ENCODE data around the gene WDR76.

The WDR76 gene

GRCh38 chr15:43878446-43878845 is 51.6 kb downstream of the WDR76 start:
- DNase-seq (ENCODE audit: low spot score), result no peak

GRCh38 chr15:43879386-43880355 is 52.9 kb downstream of the WDR76 start:
- no peak for DNase-seq (ENCODE audit: low spot score)

DNA sequence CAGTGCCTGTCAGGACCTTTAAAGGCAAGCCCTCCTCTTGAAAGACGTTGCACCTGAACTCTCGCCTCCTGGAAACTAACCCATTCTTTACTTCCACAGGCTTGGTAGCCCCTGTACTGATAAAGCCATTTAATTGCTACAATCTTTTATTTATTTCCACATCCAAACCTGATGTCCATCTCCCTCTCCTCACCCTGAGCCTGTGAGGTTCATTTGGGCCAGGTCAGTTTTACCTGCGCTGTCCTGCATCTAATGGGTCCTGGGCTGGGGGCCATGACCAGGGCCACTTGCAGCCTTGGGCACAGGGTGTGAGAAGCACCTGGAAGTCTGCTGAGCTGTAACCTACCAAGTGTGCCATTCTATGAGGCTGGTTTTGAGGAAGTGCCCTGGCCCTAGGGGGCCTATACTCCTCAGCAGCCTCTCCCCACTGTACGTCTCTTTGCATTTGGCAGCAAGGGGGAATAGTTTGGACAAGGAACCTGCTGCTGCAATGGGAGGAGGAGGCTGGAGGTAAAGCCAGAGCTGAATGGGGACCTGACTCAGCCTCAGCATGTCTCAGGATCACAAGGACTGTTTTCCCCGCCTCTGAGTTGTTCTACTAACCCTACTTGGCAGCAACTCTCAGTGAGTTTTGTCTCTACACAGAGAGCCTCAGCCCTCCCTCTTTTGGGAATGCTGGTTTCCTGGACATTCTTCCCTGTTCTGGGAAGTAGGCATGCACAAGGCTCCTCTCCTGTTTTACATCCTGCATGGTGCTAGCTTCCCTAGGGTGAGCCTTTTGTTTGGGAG is 53.8 kb downstream of the WDR76 start:
- DNase-seq (ENCODE audit: low spot score), result no peak

DNA sequence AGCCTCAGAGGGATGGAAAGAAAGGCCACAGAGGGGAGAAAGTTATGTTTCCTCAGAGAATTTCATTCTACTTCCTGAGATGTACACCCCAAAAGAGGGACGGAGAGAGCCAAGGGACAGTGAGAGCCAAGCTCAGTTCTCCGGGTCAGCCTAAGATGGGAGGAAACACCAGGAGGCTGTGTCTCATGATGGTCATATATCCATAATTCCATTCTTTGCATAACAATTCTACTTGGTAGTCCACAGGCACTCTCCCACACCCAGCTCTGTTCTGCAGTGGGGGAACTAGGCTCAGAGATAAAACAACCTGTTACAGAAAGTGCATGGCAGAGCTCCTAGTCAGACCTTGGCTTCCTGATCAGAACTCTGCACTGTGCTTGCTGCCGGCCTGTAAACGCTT is 54.4 kb downstream of the WDR76 start:
- DNase-seq (ENCODE audit: low spot score), result no peak

GRCh38 chr15:43881944-43882343 is 55.1 kb downstream of the WDR76 start:
- DNase-seq (ENCODE audit: low spot score), result no peak

DNA sequence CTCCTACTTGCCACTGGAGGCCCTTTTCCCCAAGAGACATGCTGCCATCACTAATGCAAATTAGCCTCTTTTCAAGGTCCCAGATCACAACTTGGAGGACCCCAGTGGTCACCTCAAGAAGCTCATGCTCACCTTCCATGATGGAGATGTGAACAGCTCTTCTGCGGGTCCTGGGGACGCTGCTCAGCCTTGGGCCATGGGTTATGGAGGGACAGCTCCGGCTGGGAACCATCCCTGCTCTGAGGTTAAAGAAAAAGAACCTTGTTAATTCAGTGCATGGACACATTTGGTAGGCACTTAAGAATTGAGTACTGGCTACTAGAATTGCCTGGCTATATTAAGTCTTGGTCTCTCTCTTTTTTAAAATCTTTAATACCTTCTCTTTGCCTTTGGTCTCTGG is 56.8 kb downstream of the WDR76 start:
- DNase-seq (ENCODE audit: low spot score), result no peak

DNA sequence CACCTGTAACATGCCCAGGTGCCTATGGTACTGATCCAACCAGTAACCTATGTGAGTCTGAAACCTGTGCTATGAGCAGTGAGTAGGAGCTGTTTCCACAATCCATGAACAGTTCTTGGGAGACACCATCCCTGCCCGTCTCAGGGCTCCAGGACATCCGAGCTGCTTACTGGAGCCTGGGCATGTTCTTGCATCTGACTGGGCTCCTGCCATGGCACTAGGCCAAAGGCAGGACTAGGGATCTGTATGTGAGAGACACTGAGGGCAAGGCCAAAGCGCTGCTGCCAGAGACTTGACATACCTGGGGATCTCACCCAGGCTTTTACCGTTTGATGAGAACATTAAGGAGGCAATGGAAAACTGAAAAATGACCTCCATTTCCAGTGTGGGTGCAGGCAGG is 59.8 kb downstream of the WDR76 start:
- DNase-seq (ENCODE audit: low spot score), result no peak

- DNase-seq (ENCODE audit: low spot score), result no peak
Measured at GRCh38 chr15:43887901-43888300, 61.1 kb downstream of the WDR76 start.

DNA sequence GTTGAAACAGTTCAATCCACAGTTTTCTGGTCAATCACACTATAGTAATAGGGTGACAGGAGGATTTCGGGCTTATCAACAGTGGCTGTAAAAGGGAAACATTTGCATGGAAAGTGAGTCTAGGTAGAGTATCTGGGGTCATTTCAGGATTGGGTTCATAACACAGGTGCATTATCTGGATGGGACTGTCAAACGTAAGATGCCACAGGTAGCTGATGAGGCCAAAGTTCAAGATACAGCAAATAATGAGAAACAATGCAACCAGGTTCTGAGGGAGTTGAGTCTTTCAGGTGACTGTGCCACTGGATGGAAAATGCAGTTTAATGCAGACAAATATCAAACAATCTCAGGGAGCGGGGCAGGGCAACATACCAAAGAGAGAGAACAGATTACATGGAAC is 62.2 kb downstream of the WDR76 start:
- DNase-seq (ENCODE audit: low spot score), result no peak

DNA sequence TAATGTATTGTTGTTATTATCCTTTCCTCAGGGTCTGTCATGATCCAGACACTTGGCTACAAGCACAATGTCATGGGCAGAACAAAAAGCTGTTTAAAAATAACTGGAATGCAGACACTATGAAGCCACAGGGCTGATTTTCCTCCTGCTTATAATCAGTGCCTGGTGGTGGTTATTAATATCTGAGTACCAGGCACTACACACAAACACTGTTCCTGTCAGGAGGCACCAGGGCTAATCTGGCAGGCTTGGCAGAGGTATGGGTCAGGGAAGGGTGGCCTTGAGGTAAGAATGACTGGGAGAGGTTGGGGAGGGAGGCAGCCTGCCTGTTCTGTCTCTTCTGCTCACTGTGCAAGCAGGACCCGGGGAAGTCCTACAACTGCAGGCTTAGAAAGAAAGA is 67.2 kb downstream of the WDR76 start:
- no peak for DNase-seq (ENCODE audit: low spot score)

- no peak for DNase-seq (ENCODE audit: low spot score)
Measured at GRCh38 chr15:43895586-43895985, 68.8 kb downstream of the WDR76 start.

- DNase-seq (ENCODE audit: low spot score), result no peak
Measured at GRCh38 chr15:43896543-43896942, 69.7 kb downstream of the WDR76 start.

DNA sequence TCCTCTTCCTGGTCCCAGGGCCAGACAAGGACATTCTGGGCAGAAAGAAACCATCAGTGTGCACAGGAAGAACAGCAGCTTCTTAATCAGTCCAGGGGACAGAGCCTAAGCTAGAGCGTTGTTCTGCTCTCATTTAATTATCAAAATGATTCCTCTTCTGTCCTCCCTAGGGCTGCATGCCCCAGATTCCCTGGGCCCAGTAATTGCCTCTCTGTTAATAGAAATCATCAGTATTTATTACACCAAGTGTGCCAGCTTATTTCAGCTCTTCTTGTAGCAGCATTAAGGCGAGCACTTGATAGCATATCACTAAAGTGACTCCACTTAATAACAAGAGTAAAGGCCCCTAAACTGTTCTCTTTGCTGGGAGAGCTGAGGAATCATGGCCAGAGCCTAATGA is 72.1 kb downstream of the WDR76 start:
- DNase-seq (ENCODE audit: low spot score), result no peak

- DNase-seq (ENCODE audit: low spot score), result no peak
Measured at GRCh38 chr15:43899928-43900327, 73.1 kb downstream of the WDR76 start.

DNA sequence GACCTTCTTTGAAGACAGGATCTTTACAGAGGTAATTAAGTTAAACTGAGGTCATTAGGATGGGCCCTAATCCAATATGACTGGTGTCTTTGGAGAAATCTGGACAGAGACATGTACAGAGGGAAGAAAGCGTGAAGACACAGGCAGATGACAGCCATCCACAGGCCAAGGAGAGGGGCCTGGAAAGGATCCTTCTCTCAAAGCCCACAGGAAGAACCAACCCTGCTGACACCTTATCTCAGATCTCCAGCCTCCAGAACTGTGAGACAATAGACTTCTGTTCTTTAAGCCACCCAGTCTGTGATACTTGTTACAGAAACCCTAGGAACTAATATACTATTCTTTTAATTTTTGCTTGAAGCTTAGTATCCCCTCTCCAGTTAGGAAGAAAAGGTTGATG is 74.2 kb downstream of the WDR76 start:
- DNase-seq (ENCODE audit: low spot score), result no peak

GRCh38 chr15:43901495-43901894 is 74.7 kb downstream of the WDR76 start:
- no peak for DNase-seq (ENCODE audit: low spot score)

GRCh38 chr15:43903864-43904290 is 77.1 kb downstream of the WDR76 start:
- DNase-seq (ENCODE audit: low spot score), result peak; percentile 49

DNA sequence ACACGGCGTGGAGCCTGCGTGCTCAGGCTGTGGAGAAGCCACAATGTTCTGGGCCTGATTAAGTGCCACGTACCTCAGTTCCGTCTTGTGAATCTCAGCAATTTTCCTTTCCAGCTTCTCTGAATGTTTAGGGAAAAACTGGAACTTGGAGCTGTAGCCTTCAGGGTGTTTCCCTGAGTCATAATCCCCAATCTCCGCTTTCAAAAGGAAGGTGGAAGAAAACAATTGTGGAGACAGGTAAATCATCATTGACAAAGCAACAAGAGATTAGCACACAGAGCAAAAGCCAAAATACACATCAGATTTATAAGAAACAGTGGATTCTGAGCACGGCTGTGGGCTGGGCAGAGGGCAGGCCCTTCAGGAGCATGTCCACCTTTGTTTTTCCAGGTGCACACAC is 79.0 kb downstream of the WDR76 start:
- DNase-seq (ENCODE audit: low spot score), result no peak

DNA sequence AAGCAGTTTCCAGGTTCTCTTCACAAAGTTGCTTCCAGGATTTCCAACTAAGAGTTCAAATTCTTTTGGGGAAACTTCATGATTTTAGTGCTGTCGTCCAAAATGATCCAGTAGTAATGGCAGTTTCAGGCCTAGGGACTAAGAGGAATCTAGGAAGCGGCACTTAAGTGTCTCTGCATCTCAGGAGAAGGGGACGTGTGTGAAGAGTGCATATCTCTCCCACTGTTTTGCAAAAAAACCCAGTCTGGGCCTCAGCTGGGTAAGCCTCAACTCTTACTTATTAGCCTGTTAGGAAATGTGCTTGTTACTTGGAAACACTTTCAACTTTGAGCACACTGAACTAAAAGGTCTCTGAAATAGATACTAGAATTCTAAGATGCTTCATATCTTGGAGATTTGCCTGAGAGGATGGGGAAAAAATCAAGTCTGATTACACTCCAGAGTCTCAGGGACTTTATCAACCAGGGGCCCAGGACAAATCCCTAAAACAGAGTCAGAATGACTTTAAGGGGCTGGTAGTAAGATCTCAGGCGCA is 81.8 kb downstream of the WDR76 start:
- DNase-seq (ENCODE audit: low spot score), result no peak

DNA sequence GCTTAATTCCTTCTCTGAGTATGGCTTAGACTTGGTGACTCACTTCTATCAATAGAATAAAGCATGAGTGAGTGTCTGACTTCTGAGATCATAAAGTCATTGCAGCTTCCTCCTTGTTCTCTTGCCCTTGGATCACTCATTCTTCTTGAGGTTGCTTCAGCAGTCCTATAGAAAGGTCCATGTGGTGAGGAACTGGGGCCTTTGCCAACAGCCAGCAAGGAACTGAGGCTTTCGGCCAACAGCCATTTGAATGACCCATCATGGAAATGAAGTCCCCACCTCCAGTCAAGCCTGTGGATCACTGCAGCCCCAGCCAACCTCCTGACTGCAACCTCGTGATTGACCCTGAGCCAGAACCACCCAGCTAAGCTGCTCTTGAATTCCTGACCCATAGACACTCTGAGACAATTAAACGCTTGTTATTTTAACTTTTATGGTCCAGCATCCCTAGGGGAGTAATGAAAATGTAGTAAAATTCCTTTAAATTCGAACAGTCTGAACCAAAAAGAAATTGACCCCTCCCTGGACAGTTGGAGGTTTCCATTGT is 84.5 kb downstream of the WDR76 start:
- DNase-seq (ENCODE audit: low spot score), result peak; percentile 77

DNA sequence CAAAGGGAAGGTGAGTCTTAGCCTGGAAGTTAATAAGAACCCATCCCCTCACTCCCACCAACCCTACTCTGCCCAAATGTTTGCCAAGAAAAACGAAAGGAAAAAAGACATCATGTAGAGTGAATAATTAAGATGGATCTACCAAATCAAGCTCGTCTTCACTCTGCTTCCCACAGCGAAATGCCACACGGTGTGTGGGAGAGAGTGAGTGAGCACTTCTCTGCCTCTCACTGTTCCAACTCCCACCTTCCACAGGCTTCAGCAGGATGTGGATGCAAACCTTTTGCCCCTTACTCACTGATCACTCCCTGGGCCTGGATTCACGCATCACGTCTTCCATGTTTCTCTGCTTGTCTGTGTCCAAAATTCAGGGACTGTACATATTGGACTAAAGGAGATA is 85.4 kb downstream of the WDR76 start:
- DNase-seq (ENCODE audit: low spot score), result peak; percentile 64

DNA sequence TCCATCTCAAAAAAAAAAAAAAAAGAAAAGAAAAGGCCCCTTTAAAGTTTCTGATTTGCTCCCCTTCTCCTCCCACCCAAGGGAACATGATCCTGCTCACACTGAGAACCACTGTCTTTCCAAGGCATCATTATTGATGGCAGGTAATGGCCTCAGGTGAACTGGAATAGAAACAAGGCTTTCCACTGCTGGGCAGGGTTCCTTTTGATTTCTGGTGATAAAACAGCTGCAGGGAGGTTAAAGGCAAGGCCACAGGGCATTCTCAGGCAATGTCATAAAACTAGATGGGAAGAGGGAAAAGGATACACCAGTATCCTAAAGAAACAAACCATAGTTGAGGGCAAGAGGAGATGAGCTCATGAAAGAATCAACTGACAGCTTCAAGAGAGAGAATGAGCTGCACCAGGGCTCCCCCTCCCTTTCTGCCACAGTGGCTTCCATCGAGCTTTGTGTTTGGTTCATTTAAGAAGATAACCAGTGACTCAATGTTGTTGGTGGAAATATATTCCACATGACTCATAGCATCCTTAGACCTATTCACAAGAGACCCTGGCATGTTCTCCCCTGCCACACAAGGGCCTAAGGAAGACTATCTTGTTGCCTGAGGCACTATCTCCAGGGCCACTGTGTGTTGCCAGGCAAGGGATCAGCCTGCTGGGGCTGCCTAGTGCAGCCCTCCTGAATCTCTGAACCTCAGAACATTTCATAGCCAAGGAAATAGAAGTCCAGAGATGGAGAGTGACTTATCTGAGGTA is 86.4 kb downstream of the WDR76 start:
- DNase-seq (ENCODE audit: low spot score), result peak; percentile 58

All from putamen (tissue), 1 donor.